ENCODE results near the gene SOX6.
"Not testable (repeated sequence)": the region's sequence is repeated elsewhere in the genome, so short reads cannot be mapped to it uniquely, and the experiment has no call there.

Gene SOX6

GRCh38 chr11:15944460-15944859 is 411.9 kb downstream of the SOX6 start:
- DNase-seq, result no peak

DNA sequence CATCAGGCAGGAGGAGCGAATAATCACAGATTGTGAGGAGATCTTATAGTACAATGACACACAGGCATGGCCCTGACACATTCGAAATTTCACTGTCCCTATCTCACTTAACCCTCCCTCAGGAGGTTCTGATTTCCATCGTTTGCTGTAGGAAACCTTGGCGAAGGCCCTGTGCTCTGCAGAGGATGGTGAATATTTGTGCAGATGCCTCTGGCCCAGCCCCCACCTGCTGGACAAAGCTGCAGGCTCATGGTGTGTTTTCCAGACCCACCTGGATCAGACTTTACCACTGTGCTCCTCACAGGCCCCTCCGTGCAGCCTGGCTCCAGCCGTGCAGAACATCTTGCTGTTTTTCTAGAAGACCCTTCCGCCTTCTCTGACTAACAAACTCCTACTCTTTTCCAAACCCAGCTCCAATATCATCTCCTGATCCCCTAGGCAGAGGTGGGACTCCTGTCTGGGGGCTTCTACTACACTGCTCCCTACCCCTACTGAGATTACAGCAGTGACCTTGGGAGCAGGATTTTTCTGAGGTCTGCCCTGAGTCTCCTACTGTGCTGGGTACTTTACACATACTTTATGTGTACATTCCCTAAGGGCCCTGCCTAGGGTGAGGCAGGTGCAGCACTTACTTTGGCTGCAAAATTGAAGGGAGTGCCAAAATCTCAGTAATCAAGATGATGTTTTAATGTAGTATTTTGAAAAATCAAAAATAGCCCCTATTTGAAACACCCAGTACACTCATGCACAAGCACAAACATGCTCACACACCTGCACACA is 412.7 kb downstream of the SOX6 start:
- DNase-seq, result no peak

DNA sequence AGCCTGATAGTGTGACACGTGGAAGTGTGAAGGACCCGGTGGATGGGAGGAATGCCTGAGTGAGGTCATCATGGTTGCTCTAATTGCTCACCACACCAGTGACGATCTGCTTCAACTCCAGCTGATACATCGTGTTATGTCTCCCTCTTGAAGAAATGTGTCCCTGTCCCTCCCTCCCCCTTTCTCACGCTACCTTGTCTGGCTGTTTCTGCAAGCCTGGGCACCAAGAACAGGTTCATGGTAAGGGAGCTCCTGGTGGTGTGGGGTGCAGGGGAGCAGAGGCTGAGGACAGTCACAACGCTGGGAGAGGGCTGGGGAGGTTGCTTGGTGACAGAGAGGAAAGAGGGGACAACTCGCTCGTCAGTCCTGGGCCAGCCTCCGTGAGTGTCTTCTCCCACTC is 413.4 kb downstream of the SOX6 start:
- no peak for DNase-seq

DNA sequence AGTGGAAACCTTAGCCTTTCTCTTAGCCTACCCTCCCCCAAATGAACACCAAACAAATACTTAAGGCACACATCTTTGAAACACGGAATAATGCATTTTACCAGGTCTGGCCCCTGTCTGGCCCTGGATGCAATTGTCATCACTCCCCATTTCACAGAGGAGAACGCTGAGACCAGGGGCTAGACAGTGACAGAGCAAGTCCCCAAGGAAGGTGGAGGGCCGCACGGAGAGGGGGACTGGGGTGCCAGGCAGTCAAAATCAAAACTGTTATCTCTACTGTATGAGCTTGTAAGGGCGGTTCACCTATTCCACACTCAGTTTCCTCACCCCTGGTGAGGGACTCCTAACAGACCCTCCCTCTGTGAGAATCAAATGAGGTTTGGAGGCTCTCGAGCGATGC is 414.2 kb downstream of the SOX6 start:
- no peak for DNase-seq

GRCh38 chr11:15941206-15941770 is 415.1 kb downstream of the SOX6 start:
- DNase-seq, result no peak

DNA sequence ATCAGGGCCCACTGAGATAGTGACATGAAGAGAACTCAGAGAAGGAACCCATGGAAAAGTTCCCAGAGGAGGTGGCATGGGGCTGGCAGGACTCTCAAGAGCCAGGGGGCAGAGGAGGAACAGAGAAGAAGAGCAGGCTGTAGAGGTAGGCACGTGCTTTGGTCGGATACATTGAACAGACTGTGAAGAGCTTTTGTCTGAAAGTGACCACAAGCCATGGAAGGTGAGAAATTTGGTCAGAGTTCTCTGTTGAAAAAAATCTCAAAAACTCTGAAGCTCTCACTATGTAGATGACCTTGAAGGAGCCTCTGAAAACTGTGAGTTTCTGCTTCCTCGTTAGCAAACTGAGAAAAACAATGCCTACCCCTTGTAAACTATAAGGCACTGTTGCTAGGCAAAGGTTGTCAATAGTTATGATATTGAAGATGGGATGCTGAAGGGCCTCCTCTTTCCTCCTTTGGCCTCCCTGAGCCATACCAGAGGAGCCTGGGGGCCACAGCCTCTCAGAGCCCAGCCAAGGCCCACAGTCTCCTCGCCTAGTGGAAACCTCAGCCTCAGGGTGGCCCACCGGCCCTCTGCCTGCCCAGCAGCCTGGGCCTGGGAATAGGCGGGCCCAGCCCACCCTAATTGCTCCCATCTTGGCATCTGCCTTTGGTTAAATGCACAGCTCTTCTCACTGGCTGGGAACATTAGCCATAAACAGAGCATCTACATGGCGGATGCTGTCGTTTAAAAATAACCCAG is 415.7 kb downstream of the SOX6 start:
- DNase-seq, result no peak

- DNase-seq, result no peak
Measured at GRCh38 chr11:15938983-15939382, 417.4 kb downstream of the SOX6 start.

DNA sequence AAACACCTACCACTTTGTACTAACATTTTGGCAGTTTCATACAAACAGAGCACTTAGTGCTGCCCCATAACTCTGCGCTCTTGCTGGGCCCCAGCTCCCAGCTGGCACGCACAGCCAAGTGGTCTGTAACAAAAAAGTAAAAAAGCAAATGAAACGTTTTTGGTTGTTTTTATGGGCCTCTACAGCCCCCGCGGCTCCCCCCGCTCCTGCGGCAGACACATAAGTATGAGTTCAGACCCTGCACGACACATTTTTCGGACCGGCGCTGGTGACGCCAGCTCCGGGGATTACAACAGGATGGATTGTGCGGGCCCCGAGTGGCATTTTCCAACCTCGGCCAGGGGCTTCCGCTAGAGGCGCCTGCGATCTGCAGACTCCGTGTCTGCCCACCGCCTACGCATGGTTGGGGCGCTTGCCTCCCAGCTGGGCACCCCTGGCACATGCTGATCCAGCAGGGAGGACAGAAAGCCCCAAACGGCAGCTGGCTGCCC is 418.2 kb downstream of the SOX6 start:
- no peak for DNase-seq

DNA sequence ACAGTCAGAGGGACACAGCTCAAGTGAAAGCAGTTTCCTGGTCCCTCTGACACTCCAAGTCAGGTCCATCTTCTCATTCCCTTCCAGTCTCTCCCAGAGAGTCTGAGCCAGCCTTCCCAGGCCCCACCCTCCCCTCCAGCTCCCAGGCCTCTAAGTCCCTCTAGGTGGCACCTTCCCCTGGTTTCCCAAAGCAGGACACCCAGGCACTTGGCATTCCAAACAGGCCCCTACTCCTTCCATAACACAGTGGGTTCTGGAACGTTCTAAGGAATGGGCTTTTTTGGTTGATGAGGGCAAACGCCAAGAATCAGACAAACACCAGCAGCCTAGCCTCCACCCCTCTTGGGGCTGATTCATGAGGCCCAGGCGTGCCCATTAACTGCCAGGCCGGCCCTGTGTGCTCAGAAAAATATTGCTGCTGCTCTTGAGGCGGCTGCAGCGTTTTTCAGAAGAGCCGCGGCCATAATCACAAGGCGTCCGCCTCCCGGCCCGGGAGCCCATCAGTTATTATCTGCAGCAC is 418.7 kb downstream of the SOX6 start:
- DNase-seq, result no peak

GRCh38 chr11:15936011-15936410 is 420.3 kb downstream of the SOX6 start:
- DNase-seq, result no peak

- no peak for DNase-seq
Measured at GRCh38 chr11:15935373-15935772, 421.0 kb downstream of the SOX6 start.

DNA sequence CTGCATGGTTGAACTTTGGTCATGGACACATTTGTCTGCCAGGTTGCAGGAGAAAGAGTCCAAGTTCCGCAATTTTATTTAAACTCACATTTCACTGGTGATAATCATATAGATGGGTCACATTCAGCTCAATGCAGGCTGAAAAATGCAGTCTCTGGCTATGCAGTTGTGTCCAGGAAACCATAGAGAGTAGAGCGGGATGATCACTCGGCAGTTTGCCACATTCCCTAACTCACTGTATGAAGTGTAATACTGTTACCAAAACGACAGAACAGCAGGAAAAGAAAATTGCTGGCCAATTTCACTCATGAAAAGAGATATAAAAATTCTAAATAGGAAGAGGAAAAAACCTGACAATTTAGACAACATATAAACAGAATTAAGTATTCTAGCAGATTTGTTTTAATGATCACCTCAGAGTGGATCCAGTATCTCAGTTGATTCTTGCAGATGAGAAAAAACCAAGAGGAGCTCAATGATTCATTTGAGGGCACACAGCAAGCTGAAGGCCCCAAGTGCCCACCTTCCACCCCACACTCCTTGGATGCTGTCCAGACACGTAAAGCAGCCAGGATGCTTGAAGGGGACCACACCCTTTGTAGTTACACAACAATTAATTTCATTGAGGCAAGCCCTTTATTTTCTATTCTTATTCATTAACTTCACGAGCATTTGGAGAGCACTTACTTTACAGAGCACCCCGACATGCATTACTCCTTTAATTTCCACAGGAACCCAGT is 422.3 kb downstream of the SOX6 start:
- DNase-seq, result no peak

GRCh38 chr11:15932417-15932816 is 423.9 kb downstream of the SOX6 start:
- DNase-seq, result no peak

GRCh38 chr11:15931497-15931896 is 424.8 kb downstream of the SOX6 start:
- DNase-seq, result no peak

GRCh38 chr11:15930442-15931025 is 425.8 kb downstream of the SOX6 start:
- DNase-seq, result no peak

- DNase-seq, result no peak
Measured at GRCh38 chr11:15929371-15929901, 426.9 kb downstream of the SOX6 start.

- DNase-seq, result no peak
Measured at GRCh38 chr11:15927864-15928217, 428.5 kb downstream of the SOX6 start.

DNA sequence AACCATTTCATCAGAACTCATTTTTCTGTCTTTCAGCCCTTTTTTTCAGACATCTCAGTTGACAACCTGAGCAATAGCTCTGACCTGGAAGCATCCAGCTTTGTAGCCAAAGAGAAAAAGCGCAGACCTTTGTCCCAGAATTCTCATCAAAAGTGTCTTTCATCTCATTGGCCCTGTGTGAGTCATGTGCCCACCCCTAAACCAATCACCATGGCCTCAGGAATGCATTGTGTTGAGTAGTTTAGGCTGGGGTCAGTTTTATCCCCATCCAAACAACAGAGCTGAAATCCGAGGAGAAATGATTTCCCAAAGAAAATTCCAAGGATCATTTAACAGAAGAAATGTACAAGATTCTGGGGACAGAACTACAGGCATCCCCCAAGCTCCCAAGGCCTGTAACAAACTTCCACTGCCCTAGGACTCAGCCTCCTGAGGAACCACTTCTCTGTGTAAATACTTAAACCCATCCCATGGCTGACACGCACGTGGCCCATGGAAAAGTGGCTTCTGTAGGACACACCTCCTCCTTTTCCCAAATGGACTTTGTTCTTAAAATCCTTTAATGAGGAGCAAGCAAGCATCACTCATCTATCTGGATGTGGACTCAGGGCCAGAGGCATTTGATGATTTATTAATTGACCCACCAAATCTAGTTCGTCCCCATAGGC is 429.0 kb downstream of the SOX6 start:
- DNase-seq, result no peak

- DNase-seq, result no peak
Measured at GRCh38 chr11:15926071-15926470, 430.3 kb downstream of the SOX6 start.

- no peak for DNase-seq
Measured at GRCh38 chr11:15923183-15923582, 433.2 kb downstream of the SOX6 start.

DNA sequence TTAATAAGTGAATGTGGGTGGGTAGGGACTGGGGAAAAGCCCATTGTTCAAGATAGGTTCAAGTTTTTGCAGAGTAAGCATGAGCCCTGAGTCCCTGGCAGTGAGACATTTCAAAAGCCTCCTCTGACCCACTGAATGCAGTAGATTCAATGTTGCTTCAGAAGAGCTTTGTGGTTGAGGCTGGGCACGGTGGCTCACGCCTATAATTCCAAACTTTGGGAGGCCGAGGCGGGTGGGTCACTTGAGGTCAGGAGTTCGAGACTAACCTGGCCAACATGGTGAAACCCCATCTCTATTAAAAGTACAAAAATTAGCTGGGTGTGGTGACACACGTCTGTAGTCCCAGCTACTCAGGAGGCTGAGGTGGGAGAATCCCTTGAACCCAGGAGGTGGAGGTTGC is 433.6 kb downstream of the SOX6 start:
- not testable (repeated sequence) for DNase-seq

Data from Kasumi-1 (cell line).